HG03342 (cell line): ENCODE data around the gene BTG4.

Experiments used
- ATAC-seq: cut with Tn5 transposase; IDR thresholded peaks from one replicate; pipeline ENCODE4 v1.9.1; 2021; ENCODE audit warnings: mild to moderate bottlenecking, moderate library complexity; ENCODE audit not compliant: unreplicated experiment

The BTG4 gene

DNA sequence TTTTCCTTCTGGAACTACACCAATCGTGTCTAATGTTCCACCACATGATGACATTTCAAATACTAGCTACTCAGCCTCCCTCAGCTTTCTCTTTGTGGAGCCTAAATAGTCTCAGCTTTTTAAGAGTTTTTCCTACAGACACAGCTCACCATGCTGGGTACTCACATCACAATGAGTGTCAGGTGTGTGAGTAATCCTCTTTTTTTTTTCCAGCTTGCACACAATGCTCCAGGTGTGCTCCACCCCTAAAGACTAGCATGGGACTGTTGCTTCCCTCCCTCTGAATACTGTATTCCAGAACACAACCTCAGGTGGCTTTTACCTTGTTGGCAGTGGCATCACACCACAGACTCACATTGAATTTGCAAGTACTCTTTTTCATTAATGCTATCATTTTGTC, 11.7 kb downstream of the BTG4 start:
- ATAC-seq: no peak

DNA sequence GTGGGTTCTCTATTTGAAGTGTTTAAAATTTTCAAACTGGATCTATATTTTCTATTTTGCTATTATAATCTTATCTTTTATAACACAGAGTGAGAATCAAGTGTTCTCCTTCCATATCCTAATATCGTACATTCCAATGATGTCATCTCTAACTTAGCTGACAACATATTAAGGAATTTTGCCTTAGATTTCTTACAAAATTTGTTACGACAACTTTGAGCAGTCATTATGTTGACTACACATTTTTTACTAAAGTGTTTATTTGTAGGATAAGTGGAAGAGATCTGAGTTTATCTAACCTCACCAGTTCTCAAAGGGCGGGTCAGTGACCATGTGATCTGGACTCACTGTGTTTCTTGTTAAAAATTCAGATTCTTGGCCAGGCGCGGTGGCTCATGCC, 12.7 kb downstream of the BTG4 start:
- no peak for ATAC-seq

DNA sequence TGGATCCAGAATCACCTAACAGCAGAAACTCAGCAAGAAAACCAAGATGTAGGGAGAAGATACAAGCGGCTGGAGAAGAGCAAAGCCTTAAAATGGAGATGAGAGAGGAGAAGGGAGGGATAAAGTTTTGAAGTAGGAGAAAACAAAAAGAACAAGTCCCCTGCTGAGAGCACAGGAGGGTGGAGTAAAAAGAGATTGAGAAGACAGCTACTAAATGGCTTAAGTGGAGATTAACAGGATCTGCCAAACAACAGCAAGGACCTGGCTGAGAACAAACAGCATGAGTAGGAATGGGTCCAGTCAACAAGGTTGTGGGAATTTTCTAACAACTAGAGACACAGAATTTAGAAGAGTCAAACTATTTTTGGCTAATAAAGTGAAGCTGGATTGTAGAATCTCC, 18.1 kb downstream of the BTG4 start:
- no peak for ATAC-seq

DNA sequence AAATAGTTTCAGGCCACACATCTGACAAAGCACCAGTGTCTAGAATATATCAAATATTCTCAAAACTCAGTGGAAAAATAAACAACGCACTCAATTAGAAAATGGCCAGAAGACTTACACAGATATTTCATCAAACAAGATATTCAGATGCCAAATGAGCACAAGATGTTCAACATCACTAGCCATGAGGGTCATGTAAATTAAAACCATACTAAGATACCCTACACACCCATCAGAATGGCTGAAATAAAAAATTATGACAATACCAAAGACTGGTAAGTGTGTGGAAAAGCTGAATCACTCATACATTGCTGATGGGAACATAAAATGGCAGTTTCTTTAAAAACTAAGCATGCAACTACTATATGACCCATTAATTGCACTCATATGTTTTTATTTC, 21.7 kb downstream of the BTG4 start:
- no peak for ATAC-seq

DNA sequence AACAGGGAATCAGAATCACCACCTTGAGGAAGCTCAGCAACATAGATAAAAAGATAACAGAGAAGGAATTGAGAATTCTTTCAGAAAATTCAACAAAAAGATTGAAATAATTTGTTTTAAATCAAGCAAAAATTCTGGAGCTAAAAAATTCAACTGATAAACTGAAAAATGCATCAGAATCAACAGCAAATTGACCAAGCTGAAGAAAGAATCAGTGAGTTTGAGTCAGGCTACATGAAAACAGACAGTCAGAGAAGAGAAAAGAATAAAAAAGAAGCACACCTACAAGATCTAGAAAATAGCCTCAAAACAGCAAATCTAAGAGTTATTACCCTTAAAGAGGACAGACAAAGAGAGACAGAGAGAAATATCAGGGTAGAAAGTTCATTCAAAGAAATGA, 28.8 kb downstream of the BTG4 start:
- ATAC-seq: no peak

DNA sequence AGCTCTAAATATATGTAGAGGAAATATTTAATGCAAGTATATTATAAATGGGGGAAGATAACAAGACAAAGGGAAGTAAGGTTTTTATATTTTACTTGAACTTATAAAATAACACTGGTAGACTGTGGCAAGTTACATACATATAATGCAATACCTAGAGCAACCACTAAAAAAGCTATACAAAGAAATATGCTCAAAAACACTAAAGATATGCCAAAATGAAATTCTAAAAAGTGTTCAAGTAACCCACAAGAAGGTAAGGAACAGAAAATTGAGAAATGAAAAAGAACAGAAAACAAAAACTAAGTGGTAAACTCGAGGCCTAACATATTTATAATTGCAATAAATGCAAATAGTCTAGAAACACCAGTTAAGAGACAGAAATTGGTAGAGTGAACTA, 32.5 kb downstream of the BTG4 start:
- ATAC-seq: no peak

DNA sequence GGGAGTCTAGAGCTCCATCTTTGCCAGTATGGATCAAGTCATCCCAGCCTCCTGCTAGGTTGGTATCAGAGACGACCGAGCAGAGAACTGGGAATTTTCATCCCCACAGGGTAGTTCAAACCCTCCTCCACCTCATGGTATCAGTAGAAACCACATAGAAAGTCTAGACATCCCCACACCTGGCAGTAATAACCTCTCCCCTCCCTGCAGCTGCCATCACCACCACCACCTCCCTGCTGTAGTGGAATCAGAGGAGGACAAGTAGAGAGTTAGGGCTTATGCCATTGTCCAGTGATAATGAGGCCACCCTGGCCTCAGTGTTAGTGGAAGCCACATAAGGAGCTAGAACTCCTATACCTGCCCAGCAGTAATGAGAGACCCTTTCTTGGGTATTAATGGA, 34.3 kb downstream of the BTG4 start:
- no peak for ATAC-seq

DNA sequence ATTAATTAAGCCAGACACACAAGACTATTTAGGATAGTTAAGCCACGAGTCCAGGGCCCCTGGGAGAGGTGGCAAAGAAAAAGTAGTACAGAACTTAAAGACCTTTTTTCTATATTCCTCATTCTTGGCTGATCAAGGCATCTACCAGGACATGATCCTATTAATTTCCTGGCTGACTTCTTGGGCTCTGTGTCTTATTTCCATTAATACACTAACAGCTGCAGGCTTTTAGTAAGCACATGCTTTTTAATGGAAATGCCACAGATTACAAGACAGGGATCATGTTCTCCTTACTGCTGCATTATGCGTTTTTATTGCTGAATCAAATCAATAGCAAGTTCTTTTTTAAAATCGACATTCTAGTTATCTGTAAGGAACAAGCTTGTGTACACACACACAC, 35.2 kb downstream of the BTG4 start:
- no peak for ATAC-seq

DNA sequence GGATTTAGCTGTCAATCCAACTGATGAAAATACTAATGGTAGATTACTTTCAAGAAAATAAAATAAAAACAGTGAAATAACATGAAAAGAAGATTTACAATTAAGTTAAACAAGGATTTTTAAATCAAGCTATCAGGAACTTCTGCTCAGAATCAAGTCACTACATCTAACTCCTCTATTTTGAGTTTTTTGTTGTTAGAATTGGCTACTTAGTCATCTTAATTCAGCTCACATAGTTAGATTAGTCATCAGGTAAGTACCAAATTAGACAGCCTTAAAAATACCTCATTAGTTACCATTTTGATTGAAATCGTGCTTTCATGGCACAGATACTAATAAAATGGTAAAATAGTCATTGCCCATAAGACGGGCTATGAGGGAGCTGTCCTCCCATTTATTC, 35.8 kb downstream of the BTG4 start:
- no peak for ATAC-seq

DNA sequence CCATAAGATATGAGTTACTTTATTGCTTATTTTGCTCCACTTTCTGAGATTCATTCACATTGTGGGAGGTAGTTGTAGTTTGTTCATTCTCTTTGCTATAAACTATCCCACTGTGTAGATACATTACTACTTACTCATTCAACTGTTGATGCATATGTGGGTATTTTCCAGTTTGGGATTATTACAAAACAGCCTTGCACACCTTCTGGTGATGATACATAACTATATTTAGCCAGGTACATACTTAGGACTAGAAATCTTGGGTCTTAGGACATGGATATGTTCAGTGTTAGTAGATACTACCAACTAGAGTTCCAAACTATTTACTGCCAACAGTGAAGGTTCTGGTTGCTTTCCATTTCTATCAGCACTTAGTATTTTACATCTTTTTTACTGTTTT, 37.8 kb downstream of the BTG4 start:
- ATAC-seq: no peak

DNA sequence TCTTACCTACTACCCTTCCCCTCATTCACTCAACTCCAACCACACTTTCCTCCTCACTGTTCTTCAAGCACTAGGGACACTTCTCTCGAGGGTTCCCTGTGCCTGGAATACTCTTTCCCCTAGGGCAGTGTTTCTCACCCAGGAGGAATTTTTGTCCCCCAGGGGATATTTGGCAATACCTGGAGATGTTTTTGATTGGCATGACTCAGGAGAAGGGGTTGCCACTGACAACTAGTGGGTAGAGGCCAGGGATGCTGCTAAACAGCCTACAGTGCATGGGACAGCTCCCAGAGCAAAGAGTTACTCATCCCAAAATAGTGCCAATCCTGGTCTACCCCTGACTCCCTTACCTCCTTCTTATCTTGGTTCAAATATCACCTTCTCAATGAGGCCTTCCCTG, 40.0 kb downstream of the BTG4 start:
- no peak for ATAC-seq

DNA sequence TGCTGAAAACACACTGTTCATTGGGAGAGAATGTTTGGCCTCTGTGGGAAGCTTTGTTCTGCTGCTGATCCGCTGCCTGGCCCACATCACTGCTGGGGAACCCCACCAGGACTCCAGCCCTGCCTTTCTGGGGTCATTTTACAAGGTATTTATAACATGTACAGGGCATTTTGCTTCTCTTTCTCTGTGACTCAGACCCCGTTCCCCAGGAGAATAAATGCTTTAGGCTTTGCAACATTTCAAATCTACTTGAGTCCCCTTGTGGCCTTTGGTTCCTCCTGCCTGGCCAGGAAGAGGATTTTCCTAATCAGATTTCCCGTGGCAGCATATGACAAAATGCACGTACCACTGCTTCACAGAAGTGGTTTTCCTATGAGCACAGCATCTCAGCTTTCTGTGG, 43.0 kb downstream of the BTG4 start:
- ATAC-seq: no peak

DNA sequence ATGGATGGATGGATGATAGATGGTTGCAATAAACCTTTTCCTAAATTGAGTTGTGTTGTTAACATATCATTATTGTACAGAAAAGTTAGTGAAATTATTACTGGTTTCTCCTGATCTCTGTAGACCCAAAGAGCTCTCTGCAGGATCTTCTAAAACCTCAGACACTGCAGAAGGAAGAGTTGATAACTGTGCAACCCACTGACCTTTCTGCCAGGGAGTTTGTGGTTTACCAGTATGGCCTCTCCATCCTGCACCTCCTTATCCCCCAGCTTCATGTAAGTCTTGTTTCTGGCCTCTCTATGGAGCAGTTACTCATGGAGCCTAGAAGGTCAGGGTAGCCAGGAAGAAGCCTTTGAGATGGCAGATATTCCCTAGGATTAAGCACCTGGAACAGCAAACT, 45.6 kb downstream of the BTG4 start:
- no peak for ATAC-seq

DNA sequence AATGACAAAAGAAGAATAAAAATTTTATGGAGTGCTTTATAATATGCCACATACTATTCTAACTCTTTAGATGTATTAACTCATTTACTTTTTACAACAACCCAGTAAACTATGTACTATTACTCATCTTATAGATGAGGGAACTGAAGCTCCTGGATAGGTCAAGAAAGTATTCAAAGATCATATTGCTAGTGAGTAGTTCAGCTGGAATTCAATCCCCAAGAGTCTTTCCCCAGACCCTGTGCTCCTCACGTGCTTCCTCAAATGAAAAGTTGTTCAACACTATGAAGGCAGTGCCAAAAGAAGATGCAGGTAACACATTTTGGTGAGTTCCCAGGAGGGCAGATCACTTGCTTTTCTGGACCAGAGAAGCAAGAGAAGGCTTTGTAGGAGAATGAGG, 46.8 kb downstream of the BTG4 start:
- ATAC-seq: no peak

DNA sequence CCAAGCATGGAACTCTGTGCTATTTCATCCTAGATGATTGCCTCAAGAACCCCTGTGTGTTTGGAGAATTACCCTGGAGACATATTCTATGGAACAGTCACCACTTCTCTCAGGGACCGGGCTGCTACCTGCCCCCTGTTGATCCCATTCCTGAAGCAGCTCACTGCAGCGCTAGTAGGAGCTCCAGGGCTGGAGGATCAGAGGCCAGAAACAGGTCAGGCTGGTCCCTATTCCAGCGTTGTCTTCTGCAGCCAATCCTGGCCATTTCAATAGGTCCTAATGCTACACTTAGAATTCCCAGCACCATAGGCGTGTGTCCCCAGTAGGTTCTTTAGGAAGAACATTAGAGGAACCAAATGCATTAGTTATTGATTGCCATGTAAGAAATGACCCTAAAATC, 48.9 kb downstream of the BTG4 start:
- no peak for ATAC-seq

DNA sequence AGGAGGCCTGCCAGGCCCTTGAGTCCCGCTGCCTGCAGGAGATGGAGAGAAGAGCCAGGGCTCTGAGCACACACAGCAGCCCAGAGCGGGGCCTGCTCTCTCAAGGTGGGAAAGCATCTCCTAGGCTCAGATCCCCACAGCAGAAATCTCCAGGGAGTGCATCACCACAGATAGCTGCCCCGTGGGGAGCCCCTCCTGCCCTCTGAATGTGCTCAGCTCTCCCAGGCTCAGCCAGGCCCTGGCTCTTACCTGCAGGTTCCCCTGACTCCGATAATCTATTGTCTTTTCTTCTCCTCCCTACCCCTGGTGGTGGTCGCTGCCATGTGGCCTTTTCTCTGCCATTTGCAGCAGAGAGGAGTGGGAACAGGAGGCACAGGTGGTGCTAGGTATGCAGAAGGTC, 49.9 kb downstream of the BTG4 start:
- no peak for ATAC-seq

DNA sequence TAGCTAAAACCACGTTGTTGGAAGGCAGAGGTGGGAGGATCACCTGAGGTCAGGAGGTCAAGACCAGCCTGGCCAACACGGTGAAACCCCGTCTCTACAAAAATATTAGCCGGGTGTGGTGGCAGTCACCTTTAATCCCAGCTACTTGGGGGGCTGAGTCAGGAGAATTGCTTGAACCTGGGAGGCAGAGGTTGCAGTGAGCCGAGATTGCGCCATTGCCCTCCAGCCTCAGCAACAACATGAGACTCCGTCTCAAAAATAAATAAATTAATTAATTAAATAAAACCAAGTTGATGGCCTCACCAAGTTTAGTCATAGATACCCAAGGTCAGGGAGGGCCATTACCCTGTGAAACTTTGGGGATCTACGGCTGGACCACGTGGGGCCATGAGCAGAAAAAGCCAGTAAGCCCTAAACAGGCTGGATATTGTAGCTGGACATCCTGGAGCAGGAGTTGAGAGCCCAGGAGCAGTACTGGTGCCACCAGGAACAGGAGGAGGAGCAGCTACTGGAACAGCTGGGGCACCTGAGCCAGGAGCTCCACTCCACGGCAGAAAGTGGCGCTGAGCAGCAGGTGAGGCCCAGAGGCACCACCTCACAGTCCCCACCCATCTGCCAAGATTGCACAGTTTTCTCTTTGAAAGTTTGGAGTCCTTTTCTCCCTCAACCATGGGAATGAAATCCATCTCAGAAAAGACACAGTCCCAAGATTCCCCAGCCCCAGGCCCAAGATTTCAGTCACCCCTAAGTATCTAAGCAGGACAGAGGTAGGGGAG, 50.5 kb downstream of the BTG4 start:
- no peak for ATAC-seq

DNA sequence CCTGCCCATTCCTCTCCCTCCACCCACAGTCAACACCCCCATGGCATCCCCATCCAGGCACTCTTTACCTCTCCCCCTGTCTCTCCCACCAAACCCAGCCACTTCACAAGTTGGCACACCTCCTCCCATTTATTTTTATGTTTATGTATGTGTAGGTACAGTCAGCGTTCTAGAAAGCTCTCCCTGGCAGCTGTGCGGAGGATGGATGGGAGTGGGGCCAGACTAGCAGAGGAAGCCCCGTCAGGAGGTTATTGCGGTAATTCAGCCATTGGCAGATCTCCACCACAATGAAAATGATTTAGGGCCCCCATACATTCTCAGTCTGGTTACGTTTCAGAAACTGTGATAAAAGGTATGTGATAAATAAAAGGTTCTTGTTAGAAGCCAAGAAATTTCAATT, 51.3 kb downstream of the BTG4 start:
- ATAC-seq: no peak

DNA sequence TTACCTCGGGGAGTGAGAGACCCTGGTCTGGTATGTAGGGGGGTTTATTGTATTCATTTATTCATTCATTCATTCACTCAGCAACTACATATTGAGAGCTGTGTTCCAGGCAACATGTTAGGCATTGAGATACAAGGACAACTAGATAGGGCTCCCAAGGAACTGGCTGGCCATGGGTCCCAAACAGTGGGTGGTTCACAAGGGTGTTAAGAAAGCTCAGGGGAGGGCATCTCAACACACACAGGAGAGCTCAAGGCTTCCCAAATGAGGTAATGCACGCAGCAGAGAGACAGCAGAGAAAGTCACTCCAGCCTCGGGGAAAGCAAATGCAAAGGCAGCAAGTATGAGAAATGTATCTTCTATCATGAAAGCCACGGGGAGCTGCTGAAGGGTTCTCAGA, 51.8 kb downstream of the BTG4 start:
- no peak for ATAC-seq

DNA sequence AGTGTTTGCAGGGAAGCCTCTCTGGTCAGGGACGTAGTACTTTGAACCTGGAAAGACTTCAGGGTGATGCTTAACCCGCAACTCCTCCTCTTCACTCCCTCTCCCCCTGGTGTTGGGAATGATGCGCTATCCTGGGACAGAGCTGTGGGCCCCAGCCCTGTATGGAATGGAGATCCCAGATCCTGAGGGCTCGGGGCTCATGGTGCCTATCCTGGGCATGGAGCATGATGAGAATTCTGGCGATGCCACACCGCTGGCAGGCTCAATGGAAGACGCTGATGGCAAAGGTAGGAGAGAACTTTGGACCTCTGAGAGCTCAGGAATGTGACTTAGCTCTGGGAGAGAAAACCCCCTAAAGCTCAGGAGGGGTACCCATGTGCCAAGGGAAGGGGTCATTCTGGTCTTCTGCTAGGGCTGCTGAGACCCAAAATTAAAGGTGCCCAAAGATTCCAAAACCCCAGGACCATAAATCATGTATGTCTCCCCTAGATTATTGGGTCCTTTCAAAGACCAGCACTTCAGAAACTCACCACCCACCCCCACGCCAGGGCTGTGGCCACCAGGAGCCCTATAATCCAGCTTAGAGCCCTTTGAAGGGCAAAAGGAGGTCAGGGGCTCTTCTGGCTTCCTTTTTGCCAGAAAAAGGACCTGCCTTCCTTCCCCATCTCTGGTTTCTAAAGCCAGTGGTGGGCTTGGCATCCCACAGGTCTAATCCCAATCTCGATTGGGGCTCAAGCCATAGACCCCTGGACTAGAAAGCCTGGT, 52.5 kb downstream of the BTG4 start:
- ATAC-seq: no peak

DNA sequence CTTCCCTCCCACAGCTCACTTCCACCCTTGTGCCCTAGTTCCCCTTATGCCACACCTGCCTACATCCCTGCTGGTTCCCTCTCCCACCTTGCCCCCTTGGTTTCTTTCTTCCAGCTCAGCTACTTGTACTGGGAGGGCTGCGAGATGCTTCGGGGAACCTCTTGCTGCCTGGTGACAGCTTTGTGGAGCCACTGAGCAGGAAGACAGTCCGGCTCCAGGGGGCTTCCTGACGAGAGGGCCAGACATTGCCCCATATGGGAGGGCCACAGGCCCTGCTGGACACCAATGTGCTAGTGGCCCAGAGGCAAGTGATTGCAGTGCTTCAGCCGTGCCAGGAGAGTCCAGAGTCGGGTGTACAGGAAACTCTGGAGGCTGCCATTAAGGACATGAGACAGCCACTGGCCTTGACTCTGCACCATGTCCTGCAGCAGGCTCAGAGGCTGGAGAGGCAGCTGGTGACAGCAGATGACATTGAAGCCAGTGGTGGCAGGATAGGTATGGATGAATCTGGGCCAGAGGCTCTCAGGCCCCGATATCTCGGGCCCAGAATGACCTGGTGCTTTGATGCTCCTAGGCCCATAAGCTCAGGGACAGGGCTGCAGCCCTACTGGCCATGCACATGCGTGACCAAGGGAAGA, 54.3 kb downstream of the BTG4 start:
- no peak for ATAC-seq
